AG08396 (cell line): ENCODE results near the gene CFL2.
"Not testable (repeated sequence)": the region's sequence is repeated elsewhere in the genome, so short reads cannot be mapped to it uniquely, and the experiment has no call there.

ENCODE experiments used
- DNase-seq: peaks from one replicate; pipeline ENCODE4 v3.0.0; 2012; ENCODE audit warnings: low spot score, mixed read lengths

CFL2 gene

GRCh38 chr14:34711796-34712712 is 2.3 kb downstream of the CFL2 start:
- DNase-seq = no peak

GRCh38 chr14:34711169-34711568 is 3.2 kb downstream of the CFL2 start:
- peak; percentile 82 for DNase-seq

- DNase-seq = no peak
These were observed 3.6 kb downstream of the CFL2 start for GRCh38 chr14:34710744-34711143.

GRCh38 chr14:34710006-34710405 is 4.4 kb downstream of the CFL2 start:
- no peak for DNase-seq

GRCh38 chr14:34707722-34708121 is 6.7 kb downstream of the CFL2 start:
- no peak for DNase-seq

GRCh38 chr14:34701808-34702207 is 12.6 kb downstream of the CFL2 start:
- DNase-seq = no peak

- DNase-seq = no peak
These were observed 13.7 kb downstream of the CFL2 start for GRCh38 chr14:34700622-34701130.

- peak; percentile 59 for DNase-seq
These were observed 14.3 kb downstream of the CFL2 start for GRCh38 chr14:34699873-34700621.

- not testable (repeated sequence) for DNase-seq
These were observed 20.2 kb downstream of the CFL2 start for GRCh38 chr14:34694216-34694615.

GRCh38 chr14:34693228-34693939 is 21.0 kb downstream of the CFL2 start:
- no peak for DNase-seq

- DNase-seq = no peak
These were observed 21.5 kb downstream of the CFL2 start for GRCh38 chr14:34692898-34693227.

- DNase-seq = no peak
These were observed 22.0 kb downstream of the CFL2 start for GRCh38 chr14:34692348-34692747.

GRCh38 chr14:34691206-34691605 is 23.2 kb downstream of the CFL2 start:
- no peak for DNase-seq

- no peak for DNase-seq
These were observed 25.8 kb downstream of the CFL2 start for GRCh38 chr14:34688470-34689206.

- DNase-seq = no peak
These were observed 28.5 kb downstream of the CFL2 start for GRCh38 chr14:34685819-34686428.

- DNase-seq = no peak
These were observed 29.8 kb downstream of the CFL2 start for GRCh38 chr14:34684578-34684977.

GRCh38 chr14:34682787-34683321 is 31.5 kb downstream of the CFL2 start:
- DNase-seq = no peak

- DNase-seq = no peak
These were observed 33.5 kb downstream of the CFL2 start for GRCh38 chr14:34680806-34681479.

GRCh38 chr14:34678735-34679134 is 35.7 kb downstream of the CFL2 start:
- DNase-seq = no peak

GRCh38 chr14:34678306-34678705 is 36.1 kb downstream of the CFL2 start:
- DNase-seq = no peak
